Measurements from ENCODE around the gene DPP6.

The DPP6 gene

GRCh38 chr7:154406312-154406711, 354.1 kb downstream of the DPP6 start:
- no peaks in the 10 kb centered on the region for H3K9me3 ChIP-seq (ENCODE audit: insufficient read depth, low read depth, low read length)
- no peak overlapping the region for H3K27ac ChIP-seq (ENCODE audit: low read length)
- H3K4me3 ChIP-seq (ENCODE audit: low read length), result no peak overlapping the region
- no peak overlapping the region for H3K9ac ChIP-seq (ENCODE audit: low read depth, low read length)
- no peaks in the 10 kb centered on the region for H3K27me3 ChIP-seq (ENCODE audit: insufficient read depth, low read length)
- H3K36me3 ChIP-seq (ENCODE audit: insufficient read depth, low read depth, low read length), result no peaks in the 10 kb centered on the region
- peaks cover 3% of the 10 kb centered on the region; the same call in 1 of the 2 replicates for H3K4me1 ChIP-seq (ENCODE audit: insufficient read depth, low read length)

GRCh38 chr7:154409703-154410311, 357.6 kb downstream of the DPP6 start:
- no peaks in the 10 kb centered on the region for H3K27me3 ChIP-seq (ENCODE audit: insufficient read depth, low read length)
- H3K4me3 ChIP-seq (ENCODE audit: low read length), result no peak overlapping the region
- no peak overlapping the region for H3K9ac ChIP-seq (ENCODE audit: low read depth, low read length)
- no peaks in the 10 kb centered on the region for H3K36me3 ChIP-seq (ENCODE audit: insufficient read depth, low read depth, low read length)
- H3K9me3 ChIP-seq (ENCODE audit: insufficient read depth, low read depth, low read length), result no peaks in the 10 kb centered on the region
- H3K4me1 ChIP-seq (ENCODE audit: insufficient read depth, low read length), result peaks cover 3% of the 10 kb centered on the region; the same call in 1 of the 2 replicates
- no peak overlapping the region for H3K27ac ChIP-seq (ENCODE audit: low read length)

GRCh38 chr7:154412105-154412504, 359.9 kb downstream of the DPP6 start:
- Histone ChIP-seq H3K9me3 (ENCODE audit: insufficient read depth, low read depth, low read length) (no peaks in the 10 kb centered on the region), H3K4me3 (ENCODE audit: low read length) (no peak overlapping the region), H3K27me3 (ENCODE audit: insufficient read depth, low read length) (no peaks in the 10 kb centered on the region), H3K36me3 (ENCODE audit: insufficient read depth, low read depth, low read length) (no peaks in the 10 kb centered on the region), H3K9ac (ENCODE audit: low read depth, low read length) (no peak overlapping the region), H3K27ac (ENCODE audit: low read length) (no peak overlapping the region), H3K4me1 (ENCODE audit: insufficient read depth, low read length) (peaks cover 5% of the 10 kb centered on the region)

- no peaks in the 10 kb centered on the region for H3K9me3 ChIP-seq (ENCODE audit: insufficient read depth, low read depth, low read length)
- no peak overlapping the region for H3K4me3 ChIP-seq (ENCODE audit: low read length)
- no peaks in the 10 kb centered on the region for H3K27me3 ChIP-seq (ENCODE audit: insufficient read depth, low read length)
These were observed 363.7 kb downstream of the DPP6 start for GRCh38 chr7:154415709-154416399.

GRCh38 chr7:154416714-154417113, 364.5 kb downstream of the DPP6 start:
- Histone ChIP-seq H3K27me3 (ENCODE audit: insufficient read depth, low read length) (no peaks in the 10 kb centered on the region), H3K9me3 (ENCODE audit: insufficient read depth, low read depth, low read length) (no peaks in the 10 kb centered on the region), H3K4me3 (ENCODE audit: low read length) (peak overlapping the region; percentile 30; the same call in 1 of the 2 replicates), H3K9ac (ENCODE audit: low read depth, low read length) (no peak overlapping the region), H3K4me1 (ENCODE audit: insufficient read depth, low read length) (peaks cover 5% of the 10 kb centered on the region), H3K27ac (ENCODE audit: low read length) (no peak overlapping the region), H3K36me3 (ENCODE audit: insufficient read depth, low read depth, low read length) (no peaks in the 10 kb centered on the region)

More at GRCh38 chr7:154415709-154416399, 363.7 kb downstream of the DPP6 start:
- Histone ChIP-seq H3K4me1 (ENCODE audit: insufficient read depth, low read length) (peaks cover 5% of the 10 kb centered on the region), H3K27ac (ENCODE audit: low read length) (no peak overlapping the region), H3K36me3 (ENCODE audit: insufficient read depth, low read depth, low read length) (no peaks in the 10 kb centered on the region), H3K9ac (ENCODE audit: low read depth, low read length) (no peak overlapping the region)

- no peak overlapping the region for H3K9ac ChIP-seq (ENCODE audit: low read depth, low read length)
These were observed 367.1 kb downstream of the DPP6 start for GRCh38 chr7:154419344-154419743.

GRCh38 chr7:154423231-154423630, 371.0 kb downstream of the DPP6 start:
- H3K4me1 ChIP-seq (ENCODE audit: insufficient read depth, low read length), result no peaks in the 10 kb centered on the region
- H3K27me3 ChIP-seq (ENCODE audit: insufficient read depth, low read length), result no peaks in the 10 kb centered on the region
- H3K36me3 ChIP-seq (ENCODE audit: insufficient read depth, low read depth, low read length), result no peaks in the 10 kb centered on the region
- H3K9me3 ChIP-seq (ENCODE audit: insufficient read depth, low read depth, low read length), result no peaks in the 10 kb centered on the region
- H3K9ac ChIP-seq (ENCODE audit: low read depth, low read length), result no peak overlapping the region
- no peak overlapping the region for H3K4me3 ChIP-seq (ENCODE audit: low read length)
- no peak overlapping the region for H3K27ac ChIP-seq (ENCODE audit: low read length)

More at GRCh38 chr7:154419344-154419743, 367.1 kb downstream of the DPP6 start:
- H3K36me3 ChIP-seq (ENCODE audit: insufficient read depth, low read depth, low read length), result no peaks in the 10 kb centered on the region
- H3K27me3 ChIP-seq (ENCODE audit: insufficient read depth, low read length), result no peaks in the 10 kb centered on the region
- peaks cover 5% of the 10 kb centered on the region for H3K4me1 ChIP-seq (ENCODE audit: insufficient read depth, low read length)
- no peak overlapping the region for H3K27ac ChIP-seq (ENCODE audit: low read length)
- H3K4me3 ChIP-seq (ENCODE audit: low read length), result no peak overlapping the region
- no peaks in the 10 kb centered on the region for H3K9me3 ChIP-seq (ENCODE audit: insufficient read depth, low read depth, low read length)

GRCh38 chr7:154424350-154424749, 372.2 kb downstream of the DPP6 start:
- Histone ChIP-seq H3K27me3 (ENCODE audit: insufficient read depth, low read length) (no peaks in the 10 kb centered on the region), H3K9ac (ENCODE audit: low read depth, low read length) (no peak overlapping the region), H3K27ac (ENCODE audit: low read length) (no peak overlapping the region), H3K4me1 (ENCODE audit: insufficient read depth, low read length) (no peaks in the 10 kb centered on the region), H3K4me3 (ENCODE audit: low read length) (no peak overlapping the region), H3K9me3 (ENCODE audit: insufficient read depth, low read depth, low read length) (no peaks in the 10 kb centered on the region), H3K36me3 (ENCODE audit: insufficient read depth, low read depth, low read length) (no peaks in the 10 kb centered on the region)

- Histone ChIP-seq H3K9me3 (ENCODE audit: insufficient read depth, low read depth, low read length) (no peaks in the 10 kb centered on the region), H3K27me3 (ENCODE audit: insufficient read depth, low read length) (no peaks in the 10 kb centered on the region), H3K27ac (ENCODE audit: low read length) (no peak overlapping the region), H3K9ac (ENCODE audit: low read depth, low read length) (no peak overlapping the region), H3K4me1 (ENCODE audit: insufficient read depth, low read length) (no peaks in the 10 kb centered on the region), H3K4me3 (ENCODE audit: low read length) (no peak overlapping the region), H3K36me3 (ENCODE audit: insufficient read depth, low read depth, low read length) (no peaks in the 10 kb centered on the region)
These were observed 373.1 kb downstream of the DPP6 start for GRCh38 chr7:154425271-154425670.

GRCh38 chr7:154426778-154427177, 374.6 kb downstream of the DPP6 start:
- Histone ChIP-seq H3K4me3 (ENCODE audit: low read length) (no peak overlapping the region), H3K4me1 (ENCODE audit: insufficient read depth, low read length) (no peaks in the 10 kb centered on the region), H3K27ac (ENCODE audit: low read length) (no peak overlapping the region), H3K36me3 (ENCODE audit: insufficient read depth, low read depth, low read length) (no peaks in the 10 kb centered on the region), H3K9me3 (ENCODE audit: insufficient read depth, low read depth, low read length) (no peaks in the 10 kb centered on the region), H3K9ac (ENCODE audit: low read depth, low read length) (no peak overlapping the region), H3K27me3 (ENCODE audit: insufficient read depth, low read length) (no peaks in the 10 kb centered on the region)

GRCh38 chr7:154427533-154427932, 375.3 kb downstream of the DPP6 start:
- Histone ChIP-seq H3K4me3 (ENCODE audit: low read length) (no peak overlapping the region), H3K9me3 (ENCODE audit: insufficient read depth, low read depth, low read length) (no peaks in the 10 kb centered on the region), H3K27me3 (ENCODE audit: insufficient read depth, low read length) (no peaks in the 10 kb centered on the region), H3K9ac (ENCODE audit: low read depth, low read length) (no peak overlapping the region), H3K4me1 (ENCODE audit: insufficient read depth, low read length) (no peaks in the 10 kb centered on the region), H3K36me3 (ENCODE audit: insufficient read depth, low read depth, low read length) (no peaks in the 10 kb centered on the region), H3K27ac (ENCODE audit: low read length) (no peak overlapping the region)
